CD4-positive, alpha-beta memory T cell (primary cell): ENCODE results near the gene AKT1. TPM values are rescaled to one million over a fixed set of nuclear protein-coding genes. Genes with fewer than 3 reads are reported as not detected.
A peak's percentile ranks its signal among the peaks of the same experiment; 100 is the strongest.

Experiments used
- CTCF ChIA-PET: fragments of 350-600 bp; sonication (Branson Sonifier 250); formaldehyde crosslinking; loops from one replicate; lab custom pipeline; 2021; ENCODE audit warnings: inconsistent platforms; ENCODE audit not compliant: partially characterized antibody; lab: Charles Lee
- POLR2A ChIA-PET: fragments of 350-600 bp; sonication (Branson Sonifier 250); formaldehyde crosslinking; loops from one replicate; lab custom pipeline; 2021; ENCODE audit not compliant: partially characterized antibody; lab: Charles Lee
- DNase-seq, 5 donors: peaks; one replicate each; pipeline versions ENCODE4 v3.0.0 to v3.0.0-alpha.2; 2020 to 2022; ENCODE audit warnings: mixed read lengths in 1 of 5
- H3K27ac ChIP-seq: one replicate; pipeline ENCODE4 v1.7.0; 2013; ENCODE audit warnings: low read depth, low read length
- H3K27me3 ChIP-seq: 2 replicates; pipeline ENCODE4 v1.7.0; 2013; ENCODE audit warnings: mild to moderate bottlenecking, low read length, moderate library complexity; ENCODE audit not compliant: insufficient read depth
- H3K36me3 ChIP-seq: 2 replicates; pipeline ENCODE4 v1.7.0; 2013; ENCODE audit warnings: mild to moderate bottlenecking, low read length, moderate library complexity; ENCODE audit not compliant: insufficient read depth
- H3K4me1 ChIP-seq: 2 replicates; pipeline ENCODE4 v1.7.0; 2013; ENCODE audit warnings: mild to moderate bottlenecking, low read length, moderate library complexity; ENCODE audit not compliant: insufficient read depth
- H3K4me3 ChIP-seq, 2 donors: one replicate each; pipeline ENCODE4 v1.7.0; 2013; ENCODE audit warnings: low read length in 2 of 2, mild to moderate bottlenecking in 1 of 2
- H3K9me3 ChIP-seq, 2 donors: one replicate each; pipeline ENCODE4 v1.7.0; 2013; ENCODE audit warnings: low read length in 2 of 2, control low read depth in 1 of 2; ENCODE audit not compliant: control insufficient read depth in 1 of 2
- H3K27ac Mint-ChIP-seq, 7 donors: one replicate each; pipeline ENCODE4 v1.8.0; 2020 to 2021; ENCODE audit warnings: mixed read lengths in 7 of 7, mild to moderate bottlenecking in 6 of 7, inconsistent platforms in 3 of 7, moderate library complexity in 3 of 7
- H3K27me3 Mint-ChIP-seq, 2 donors: one replicate each; pipeline ENCODE4 v1.8.0; 2020 to 2021; ENCODE audit warnings: mixed read lengths in 2 of 2
- H3K36me3 Mint-ChIP-seq, 2 donors: one replicate each; pipeline ENCODE4 v1.8.0; 2020 to 2021; ENCODE audit warnings: mixed read lengths in 2 of 2, inconsistent platforms in 1 of 2, mild to moderate bottlenecking in 1 of 2
- H3K4me1 Mint-ChIP-seq, 4 donors: one replicate each; pipeline ENCODE4 v1.8.0; 2020 to 2021; ENCODE audit warnings: mixed read lengths in 4 of 4, mild to moderate bottlenecking in 1 of 4
- H3K4me3 Mint-ChIP-seq, 8 donors: one replicate each; pipeline ENCODE4 v1.8.0; 2020 to 2021; ENCODE audit warnings: mixed read lengths in 8 of 8, mild to moderate bottlenecking in 7 of 8, moderate library complexity in 6 of 8, inconsistent platforms in 3 of 8
- H3K9me3 Mint-ChIP-seq, 8 donors: one replicate each; pipeline ENCODE4 v1.8.0; 2020 to 2021; ENCODE audit warnings: mixed read lengths in 8 of 8, mild to moderate bottlenecking in 5 of 8, inconsistent platforms in 3 of 8, moderate library complexity in 1 of 8
- intact Hi-C: fragments of 100-400 bp; cut with micrococcal nuclease; formaldehyde crosslinking; loops from one replicate; pipeline ENCODE4 v1.15.1; 2023
- polyA plus RNA-seq, 2 donors: library from polyadenylated mRNA; unstranded; fragments of 300-500 nt; fragmentation: Illumina TruSeq; gene quantifications; one replicate each; pipeline ENCODE4 v1.2.3, GENCODE V29; 2021
- total RNA-seq, 2 experiments: library from RNA; stranded (reverse); gene quantifications; one replicate each; pipeline ENCODE4 v1.2.3, GENCODE V29; 2021

AKT1 gene
- total and polyA plus RNA-seq, 4 experiments from 2014 or later = 5.3 to 90.5 (median 56.1) TPM

GRCh38 chr14:104784218-104784568 is 11.4 kb downstream of the AKT1 start:
- no peaks in the 10 kb centered on the region for H3K36me3 ChIP-seq
- DNase-seq = peak in 1 of 5 donors; percentile 26
- H3K4me3 ChIP-seq = no peak overlapping the region
- Mint-ChIP-seq H3K9me3 (no peaks in the 10 kb centered on the region), H3K4me3 (no peak overlapping the region), H3K36me3 (no peaks in the 10 kb centered on the region), H3K27me3 (no peaks in the 10 kb centered on the region), H3K4me1 (peaks cover 3 to 9% (median 7%) of the 10 kb centered on the region in 4 donors), H3K27ac (no peak overlapping the region)
- no peak overlapping the region for H3K27ac ChIP-seq
- intact Hi-C loops = no loop called here
- CTCF ChIA-PET = no interaction called here
- H3K9me3 ChIP-seq = no peaks in the 10 kb centered on the region
- POLR2A ChIA-PET = interaction anchor here (1.3 kb wide), 1 partner anchor 31 kb away, joined by 3 read pairs; the partner anchor contains the start of gene SIVA1
- H3K4me1 ChIP-seq = peaks cover 25% of the 10 kb centered on the region
- no peaks in the 10 kb centered on the region for H3K27me3 ChIP-seq

GRCh38 chr14:104783484-104784217 is 11.9 kb downstream of the AKT1 start:
- Mint-ChIP-seq H3K27ac (no peak overlapping the region), H3K27me3 (no peaks in the 10 kb centered on the region), H3K36me3 (no peaks in the 10 kb centered on the region), H3K4me1 (peaks cover 3 to 9% (median 7%) of the 10 kb centered on the region in 4 donors), H3K4me3 (no peak overlapping the region), H3K9me3 (no peaks in the 10 kb centered on the region)
- Histone ChIP-seq H3K36me3 (no peaks in the 10 kb centered on the region), H3K27me3 (no peaks in the 10 kb centered on the region), H3K9me3 (no peaks in the 10 kb centered on the region), H3K27ac (no peak overlapping the region), H3K4me1 (peaks cover 24% of the 10 kb centered on the region), H3K4me3 (no peak overlapping the region)
- no peak for DNase-seq
- intact Hi-C loops = no loop called here
- POLR2A ChIA-PET = interaction anchor here (1.3 kb wide), 1 partner anchor 31 kb away, joined by 3 read pairs; the partner anchor contains the start of gene SIVA1
- CTCF ChIA-PET = no interaction called here

GRCh38 chr14:104782808-104783139 is 12.8 kb downstream of the AKT1 start:
- no peak overlapping the region for H3K4me3 Mint-ChIP-seq
- Histone ChIP-seq H3K27ac (no peak overlapping the region), H3K27me3 (no peaks in the 10 kb centered on the region), H3K36me3 (no peaks in the 10 kb centered on the region), H3K4me1 (peaks cover 18% of the 10 kb centered on the region), H3K9me3 (no peaks in the 10 kb centered on the region), H3K4me3 (no peak overlapping the region)
- ChIA-PET POLR2A (no interaction called here), CTCF (no interaction called here)
- intact Hi-C loops = no loop called here
- DNase-seq = no peak
- peaks cover 3 to 8% (median 4%) of the 10 kb centered on the region in 4 donors for H3K4me1 Mint-ChIP-seq
- H3K9me3 Mint-ChIP-seq = no peaks in the 10 kb centered on the region
- no peaks in the 10 kb centered on the region for H3K27me3 Mint-ChIP-seq
- no peaks in the 10 kb centered on the region for H3K36me3 Mint-ChIP-seq
- H3K27ac Mint-ChIP-seq = no peak overlapping the region

- H3K27me3 Mint-ChIP-seq = no peaks in the 10 kb centered on the region
- H3K27ac ChIP-seq = no peak overlapping the region
- no peaks in the 10 kb centered on the region for H3K9me3 Mint-ChIP-seq
- ChIA-PET CTCF (no interaction called here), POLR2A (no interaction called here)
- intact Hi-C loops = no loop called here
- H3K27ac Mint-ChIP-seq = no peak overlapping the region
- no peaks in the 10 kb centered on the region for H3K27me3 ChIP-seq
- H3K36me3 ChIP-seq = no peaks in the 10 kb centered on the region
- no peak overlapping the region for H3K4me3 Mint-ChIP-seq
- H3K36me3 Mint-ChIP-seq = peaks cover 0 to 1% of the 10 kb centered on the region in 2 donors
- H3K4me1 ChIP-seq = peaks cover 12% of the 10 kb centered on the region
- no peak for DNase-seq
- peaks cover 3 to 8% (median 4%) of the 10 kb centered on the region in 4 donors for H3K4me1 Mint-ChIP-seq
- no peak overlapping the region for H3K4me3 ChIP-seq
- no peaks in the 10 kb centered on the region for H3K9me3 ChIP-seq
Observed at GRCh38 chr14:104782086-104782807, 13.3 kb downstream of the AKT1 start.

GRCh38 chr14:104781271-104782077 is 14.1 kb downstream of the AKT1 start:
- no peak overlapping the region for H3K27ac Mint-ChIP-seq

GRCh38 chr14:104780513-104781030 is 15.0 kb downstream of the AKT1 start:
- H3K27me3 Mint-ChIP-seq = no peaks in the 10 kb centered on the region
- CTCF ChIA-PET = interaction anchor here (1.0 kb wide), 1 partner anchor 12 kb away, joined by 3 read pairs; no protein-coding TSS in a partner anchor
- H3K4me3 ChIP-seq = no peak overlapping the region
- peaks cover 0 to 1% (median 0%) of the 10 kb centered on the region in 4 donors for H3K4me1 Mint-ChIP-seq
- POLR2A ChIA-PET = no interaction called here
- intact Hi-C loops = no loop called here
- no peaks in the 10 kb centered on the region for H3K9me3 Mint-ChIP-seq
- H3K27me3 ChIP-seq = no peaks in the 10 kb centered on the region
- no peaks in the 10 kb centered on the region for H3K4me1 ChIP-seq
- no peak overlapping the region for H3K4me3 Mint-ChIP-seq
- no peak for DNase-seq
- H3K27ac ChIP-seq = no peak overlapping the region
- no peaks in the 10 kb centered on the region for H3K36me3 ChIP-seq
- peaks cover 0 to 11% of the 10 kb centered on the region in 2 donors for H3K36me3 Mint-ChIP-seq
- H3K27ac Mint-ChIP-seq = peak overlapping the region in 1 of 7 donors; percentile 46
- H3K9me3 ChIP-seq = no peaks in the 10 kb centered on the region

More at GRCh38 chr14:104781271-104782077, 14.1 kb downstream of the AKT1 start:
- peaks cover 5% of the 10 kb centered on the region for H3K4me1 ChIP-seq
- DNase-seq = no peak
- H3K4me1 Mint-ChIP-seq = peaks cover 0 to 6% (median under 1%) of the 10 kb centered on the region in 4 donors
- POLR2A ChIA-PET = no interaction called here
- H3K9me3 ChIP-seq = no peaks in the 10 kb centered on the region
- CTCF ChIA-PET = interaction anchor here (1.0 kb wide), 1 partner anchor 13 kb away, joined by 3 read pairs; no protein-coding TSS in a partner anchor
- H3K27ac ChIP-seq = no peak overlapping the region
- no peak overlapping the region for H3K4me3 Mint-ChIP-seq
- H3K27me3 Mint-ChIP-seq = no peaks in the 10 kb centered on the region
- intact Hi-C loops = no loop called here
- peaks cover 0 to 7% of the 10 kb centered on the region in 2 donors for H3K36me3 Mint-ChIP-seq
- H3K4me3 ChIP-seq = no peak overlapping the region
- no peaks in the 10 kb centered on the region for H3K27me3 ChIP-seq
- H3K36me3 ChIP-seq = no peaks in the 10 kb centered on the region
- no peaks in the 10 kb centered on the region for H3K9me3 Mint-ChIP-seq
